ENCODE data around the gene SPRY4. TPM values are rescaled to one million over a fixed set of nuclear protein-coding genes. Genes with fewer than 3 reads are reported as not detected.

SPRY4 gene
- total RNA-seq (10 to 100 TPM; 12.1 to 66.1 (median 37.2) TPM), polyA plus RNA-seq (10 to 100 TPM; 17.8 to 23.8 (median 18.4) TPM)
- long read RNA-seq, donor 1, full-length matches to known transcripts, result 36 of 36 reads
- long read RNA-seq, donor 1, partial matches to known transcripts, result 0 of 36 reads
- long read RNA-seq, donor 1, other reads (novel, unspliced or antisense), result 0 of 36 reads
- long read RNA-seq, donor 2, full-length matches to known transcripts, result 40 of 40 reads
- long read RNA-seq, donor 2, partial matches to known transcripts, result 0 of 40 reads
- long read RNA-seq, donor 2, other reads (novel, unspliced or antisense), result 0 of 40 reads
- long read RNA-seq, donor 3, full-length matches to known transcripts, result 25 of 25 reads
- long read RNA-seq, donor 3, partial matches to known transcripts, result 0 of 25 reads
- long read RNA-seq, donor 3, other reads (novel, unspliced or antisense), result 0 of 25 reads
- long read RNA-seq, donor 4, result 0 reads
- long read RNA-seq, donor 5, full-length matches to known transcripts, result 15 of 16 reads
- long read RNA-seq, donor 5, partial matches to known transcripts, result 0 of 16 reads
- long read RNA-seq, donor 5, other reads (novel, unspliced or antisense), result 1 of 16 reads
- long read RNA-seq, donor 6, full-length matches to known transcripts, result 1 of 1 reads
- long read RNA-seq, donor 6, partial matches to known transcripts, result 0 of 1 reads
- long read RNA-seq, donor 6, other reads (novel, unspliced or antisense), result 0 of 1 reads
- long read RNA-seq, donor 7, full-length matches to known transcripts, result 27 of 27 reads
- long read RNA-seq, donor 7, partial matches to known transcripts, result 0 of 27 reads
- long read RNA-seq, donor 7, other reads (novel, unspliced or antisense), result 0 of 27 reads
- long read RNA-seq, donor 8, full-length matches to known transcripts, result 28 of 28 reads
- long read RNA-seq, donor 8, partial matches to known transcripts, result 0 of 28 reads
- long read RNA-seq, donor 8, other reads (novel, unspliced or antisense), result 0 of 28 reads
- long read RNA-seq, donor 9, full-length matches to known transcripts, result 50 of 50 reads
- long read RNA-seq, donor 9, partial matches to known transcripts, result 0 of 50 reads
- long read RNA-seq, donor 9, other reads (novel, unspliced or antisense), result 0 of 50 reads
- long read RNA-seq, donor 10, full-length matches to known transcripts, result 12 of 12 reads
- long read RNA-seq, donor 10, partial matches to known transcripts, result 0 of 12 reads
- long read RNA-seq, donor 10, other reads (novel, unspliced or antisense), result 0 of 12 reads

DNA sequence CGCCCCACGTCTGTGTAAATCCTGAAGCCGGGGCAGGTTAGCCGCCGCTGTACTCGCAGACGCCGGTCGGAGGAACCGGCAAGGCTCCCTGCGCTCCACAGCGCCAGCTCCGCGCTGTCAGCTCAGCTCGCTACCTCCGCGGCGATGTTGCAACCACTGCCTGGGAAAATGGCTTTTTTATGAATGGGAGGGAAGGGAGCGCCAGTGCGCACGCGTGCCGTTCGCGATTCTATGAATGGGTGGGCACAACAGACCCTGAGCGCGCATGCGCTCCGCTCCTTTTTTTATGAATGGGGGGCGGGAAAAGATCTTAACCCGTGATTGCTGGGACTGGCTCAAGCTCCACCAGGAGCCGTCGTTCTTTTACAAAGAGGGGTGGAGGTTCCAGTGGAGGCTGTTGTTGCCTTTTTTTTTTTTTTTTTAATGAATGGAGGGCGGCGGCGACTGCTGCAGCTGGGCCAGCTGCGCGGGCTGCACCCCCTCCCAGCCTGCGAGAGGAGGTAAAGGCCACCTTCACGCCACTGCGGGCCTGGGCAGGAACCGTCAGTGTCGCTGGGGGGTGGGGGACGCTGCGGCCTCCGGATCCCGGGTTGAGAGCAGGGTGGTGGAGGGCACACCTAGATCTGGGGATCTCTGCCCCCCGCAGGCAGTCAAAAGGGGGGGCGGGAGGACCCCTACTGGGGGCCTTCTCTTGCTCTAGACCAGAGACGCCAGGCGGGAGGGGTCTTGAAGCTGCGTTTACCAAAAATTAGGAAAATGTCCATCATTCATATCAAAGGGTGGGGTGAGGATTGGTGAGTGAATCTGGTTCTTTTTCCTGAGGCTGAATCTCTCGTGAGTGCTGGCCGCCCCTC is at the start of gene SPRY4:
SPRY4 (minus strand) TSS at position 151 of the 854 bp plus-strand sequence. CDS start 9,913 bp downstream, outside the sequence.
- TF ChIP-seq, protein P1, sequence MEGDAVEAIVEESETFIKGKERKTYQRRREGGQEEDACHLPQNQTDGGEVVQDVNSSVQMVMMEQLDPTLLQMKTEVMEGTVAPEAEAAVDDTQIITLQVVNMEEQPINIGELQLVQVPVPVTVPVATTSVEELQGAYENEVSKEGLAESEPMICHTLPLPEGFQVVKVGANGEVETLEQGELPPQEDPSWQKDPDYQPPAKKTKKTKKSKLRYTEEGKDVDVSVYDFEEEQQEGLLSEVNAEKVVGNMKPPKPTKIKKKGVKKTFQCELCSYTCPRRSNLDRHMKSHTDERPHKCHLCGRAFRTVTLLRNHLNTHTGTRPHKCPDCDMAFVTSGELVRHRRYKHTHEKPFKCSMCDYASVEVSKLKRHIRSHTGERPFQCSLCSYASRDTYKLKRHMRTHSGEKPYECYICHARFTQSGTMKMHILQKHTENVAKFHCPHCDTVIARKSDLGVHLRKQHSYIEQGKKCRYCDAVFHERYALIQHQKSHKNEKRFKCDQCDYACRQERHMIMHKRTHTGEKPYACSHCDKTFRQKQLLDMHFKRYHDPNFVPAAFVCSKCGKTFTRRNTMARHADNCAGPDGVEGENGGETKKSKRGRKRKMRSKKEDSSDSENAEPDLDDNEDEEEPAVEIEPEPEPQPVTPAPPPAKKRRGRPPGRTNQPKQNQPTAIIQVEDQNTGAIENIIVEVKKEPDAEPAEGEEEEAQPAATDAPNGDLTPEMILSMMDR (IDR thresholded peaks at IDR 0.05), result peak in 1 of 6 experiments; percentile 14
- TF ChIP-seq POLR2A (IDR thresholded peaks at IDR 0.05), result peak; percentile 97 to 98
- H3K9me3 ChIP-seq (replicated peaks in 1 of 3), result no peaks in the 10 kb centered on the region
- peak within 1 kb of the TSS; percentile 47 to 74 (median 61) for H3K4me3 ChIP-seq
- peaks cover 20 to 51% of the 10 kb centered on the region in 2 donors for H3K4me1 ChIP-seq (replicated peaks in 1 of 2)
- peak; percentile 93 to 97 (median 94) for DNase-seq
- WGBS, 4 donors, result 0 to 3% (median 0%) methylated on average over 21 to 54 of the region's 54 CpGs
- H3K27me3 ChIP-seq, result no peaks in the 10 kb centered on the region
- intact Hi-C loops (cut with DNase I), result loop anchor here (10.0 kb wide), 1 partner anchor 220 kb away; no protein-coding TSS in a partner anchor
- peak within 1 kb of the TSS; percentile 8 to 96 (median 91) for H3K27ac ChIP-seq
- H3K36me3 ChIP-seq (replicated peaks in 1 of 2), result no peaks in the 10 kb centered on the region

GRCh38 chr5:142368529-142368928 is 43.7 kb upstream of the SPRY4 start:
- Histone ChIP-seq H3K27ac (no peak overlapping the region), H3K36me3 (replicated peaks in 1 of 2) (no peaks in the 10 kb centered on the region), H3K4me1 (replicated peaks in 1 of 2) (peaks cover 0 to 3% of the 10 kb centered on the region in 2 donors), H3K4me3 (no peak overlapping the region), H3K27me3 (no peaks in the 10 kb centered on the region), H3K9me3 (replicated peaks in 1 of 3) (no peaks in the 10 kb centered on the region)
- TF ChIP-seq, protein P1 (IDR thresholded peaks at IDR 0.05), result no peak
- no peak for TF ChIP-seq POLR2A (IDR thresholded peaks at IDR 0.05)
- 90 to 96% (median 93%) methylated on average over 2 of the region's 2 CpGs for WGBS, 4 donors
- DNase-seq, result no peak
- intact Hi-C loops (cut with DNase I), result loop anchor here in 1 of 2 donors (10.0 kb wide), 1 partner anchor 186 kb away; no protein-coding TSS in a partner anchor

DNA sequence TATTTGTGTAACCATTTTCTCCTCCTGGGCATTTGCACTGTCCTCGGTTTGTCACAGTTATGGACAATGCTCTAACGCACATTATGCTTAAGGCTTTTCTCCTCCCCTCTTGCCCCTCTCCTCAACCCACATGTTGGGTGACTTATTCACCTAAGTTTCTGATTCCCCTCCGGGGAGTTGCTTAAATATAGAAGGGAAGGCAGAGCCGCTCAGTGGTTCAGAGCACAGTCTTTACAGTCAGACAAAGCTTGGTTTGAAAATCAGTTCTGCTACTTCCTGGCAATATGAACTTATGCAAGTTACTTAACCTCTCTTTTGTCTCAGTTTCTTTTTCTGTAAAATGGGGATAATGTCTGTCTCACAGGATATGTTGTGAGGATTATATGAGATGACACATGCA is 41.2 kb upstream of the SPRY4 start:
- intact Hi-C loops (cut with DNase I), result loop anchor here in 1 of 2 donors (10.0 kb wide), 1 partner anchor 189 kb away; no protein-coding TSS in a partner anchor
- no peaks in the 10 kb centered on the region for H3K36me3 ChIP-seq (replicated peaks in 1 of 2)
- H3K4me1 ChIP-seq (replicated peaks in 1 of 2), result peaks cover 13 to 29% of the 10 kb centered on the region in 2 donors
- no peaks in the 10 kb centered on the region for H3K27me3 ChIP-seq
- no peak for DNase-seq
- H3K4me3 ChIP-seq, result no peak overlapping the region
- 89 to 96% (median 92%) methylated on average over 4 of the region's 4 CpGs for WGBS, 4 donors
- TF ChIP-seq, protein P1 (IDR thresholded peaks at IDR 0.05), result no peak
- no peak for TF ChIP-seq POLR2A (IDR thresholded peaks at IDR 0.05)
- H3K9me3 ChIP-seq (replicated peaks in 1 of 3), result no peaks in the 10 kb centered on the region
- no peak overlapping the region for H3K27ac ChIP-seq

All from adrenal gland (tissue), 19 donors.